Stimulated activated CD4-positive, alpha-beta T cell treated with anti-CD3 and anti-CD28 coated beads, Interleukin-2, amount 100 ng/mL, for 48 hours (primary cell): ENCODE results near the gene RHBG.

Experiments
- DNase-seq, 2 donors: peaks; one replicate each; pipeline ENCODE4 v3.0.0-alpha.2; 2020

Gene RHBG

DNA sequence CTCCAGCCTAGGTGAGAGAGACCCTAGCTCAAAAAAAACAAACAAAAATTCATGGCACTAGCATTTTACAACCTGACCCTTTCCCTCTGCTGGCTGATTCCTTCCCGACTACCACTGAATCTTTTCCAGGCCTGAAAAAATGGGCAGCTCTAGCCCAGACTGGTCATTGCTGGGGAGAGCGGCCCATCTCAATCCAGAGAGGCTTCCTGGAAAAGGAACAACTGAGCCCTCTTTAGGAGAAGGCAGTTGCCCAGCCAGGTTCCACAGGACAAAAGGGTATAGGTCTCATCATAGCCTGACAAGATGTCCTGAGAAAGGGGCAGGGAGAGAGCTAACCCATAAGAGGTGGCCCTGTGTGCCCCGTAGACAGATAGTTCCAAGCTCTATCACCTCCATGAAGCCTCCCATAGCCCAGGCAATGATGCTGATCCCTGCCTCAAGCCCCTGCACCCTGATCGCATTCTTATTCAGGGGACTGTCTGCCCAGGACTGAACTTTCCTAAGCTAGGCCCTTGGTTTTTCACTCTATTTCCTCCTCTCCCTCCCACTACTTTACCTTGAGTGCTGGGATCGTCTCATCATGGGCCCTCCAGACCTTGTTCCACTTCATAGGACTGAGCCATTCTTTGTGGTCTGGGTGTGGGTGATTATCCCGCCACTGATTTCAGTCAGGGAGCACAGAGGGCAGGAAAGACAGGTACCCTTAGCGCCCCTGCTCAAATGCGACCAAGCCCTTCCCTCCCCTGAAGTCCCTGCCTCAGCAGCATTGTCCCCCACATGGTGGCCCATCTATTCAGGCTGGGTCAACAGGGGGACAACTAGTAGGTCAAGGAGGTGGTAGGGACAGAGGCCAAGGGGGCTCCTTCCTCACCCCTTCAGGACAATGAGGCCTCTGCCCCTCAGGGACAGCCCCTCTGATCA is 18.2 kb downstream of the RHBG start:
- no peak for DNase-seq

DNA sequence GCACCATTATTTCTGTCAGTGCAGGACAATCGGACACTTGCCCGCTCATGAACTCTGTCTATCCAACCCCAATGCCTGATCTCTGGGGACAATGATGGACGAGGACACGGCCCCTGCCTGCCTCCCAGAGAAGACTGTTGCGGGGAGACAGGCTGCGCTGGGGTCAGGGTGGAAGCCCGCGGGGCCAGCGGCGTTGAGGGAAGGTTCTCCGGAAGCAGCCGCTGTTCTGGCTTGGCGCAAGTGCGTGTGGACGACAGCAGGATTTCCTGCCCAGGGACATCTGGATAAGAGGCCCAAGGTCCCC is 18.8 kb downstream of the RHBG start:
- no peak for DNase-seq

DNA sequence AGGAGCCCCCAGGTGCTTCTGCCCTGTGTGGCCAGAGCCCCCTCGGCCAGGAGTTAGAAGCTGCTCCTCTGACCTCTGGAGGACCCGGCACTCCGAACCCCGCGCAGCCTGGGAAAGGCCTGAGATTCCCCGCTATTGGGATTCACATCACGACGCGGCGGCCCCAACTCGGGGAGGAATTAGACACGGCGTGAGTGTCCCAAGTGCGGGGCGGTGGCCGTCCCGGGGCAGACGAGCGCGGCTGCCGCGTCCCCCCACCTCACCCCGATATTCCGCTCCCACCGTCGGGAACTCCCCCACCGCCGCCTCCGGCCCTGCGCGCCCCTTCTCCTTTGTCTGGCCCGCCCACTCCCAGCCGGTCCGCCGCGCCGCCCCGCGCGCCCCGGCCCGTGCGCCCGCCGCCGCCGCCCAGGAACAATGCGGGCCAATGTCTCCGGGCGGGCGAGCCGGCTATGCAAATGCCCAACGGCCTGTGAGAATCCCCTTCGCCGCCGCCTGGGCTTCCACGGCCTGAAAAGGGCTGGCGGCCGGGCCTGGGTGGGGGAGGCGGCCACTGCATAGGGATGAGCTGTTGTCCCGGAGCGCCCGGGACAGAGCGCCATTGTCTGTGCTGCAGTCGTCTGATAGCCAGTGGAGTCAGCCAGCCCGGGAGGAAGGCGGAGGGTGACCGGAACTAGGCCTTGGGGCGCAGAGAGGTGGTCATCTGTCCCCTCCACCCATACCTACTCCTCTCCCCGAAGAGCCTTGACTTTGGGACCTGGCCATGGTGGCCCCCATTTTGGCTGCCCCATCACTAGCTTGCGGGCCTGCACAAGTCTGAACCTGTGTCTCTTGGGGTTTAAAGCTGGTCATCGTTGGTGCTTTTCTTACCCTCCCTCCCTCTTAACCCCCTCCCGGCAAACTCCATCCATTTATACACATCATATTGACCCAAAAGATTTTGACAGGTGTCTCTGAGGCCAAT is 19.4 kb downstream of the RHBG start:
- no peak for DNase-seq

DNA sequence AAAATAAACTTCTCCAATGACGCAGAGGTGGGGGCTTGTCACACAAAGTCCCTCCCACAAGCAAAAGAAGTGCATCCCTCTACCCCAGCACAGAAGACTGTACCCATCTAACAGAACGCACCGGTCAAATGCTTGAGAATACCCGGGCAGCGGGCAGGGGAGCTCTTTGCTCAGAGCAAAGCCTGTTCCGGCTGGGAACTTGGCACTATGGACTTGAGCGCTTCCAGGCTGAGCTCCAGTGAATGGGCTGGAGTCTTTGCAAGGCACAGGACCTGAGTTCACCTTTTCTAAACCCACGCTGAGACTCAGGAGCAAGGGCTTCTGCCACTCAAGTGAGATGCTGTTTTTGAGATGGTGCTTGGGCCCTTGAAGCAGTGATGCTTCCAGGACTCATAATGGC is 20.3 kb downstream of the RHBG start:
- no peak for DNase-seq

- DNase-seq, result no peak
Observed at GRCh38 chr1:156390469-156391365, 21.7 kb downstream of the RHBG start.

DNA sequence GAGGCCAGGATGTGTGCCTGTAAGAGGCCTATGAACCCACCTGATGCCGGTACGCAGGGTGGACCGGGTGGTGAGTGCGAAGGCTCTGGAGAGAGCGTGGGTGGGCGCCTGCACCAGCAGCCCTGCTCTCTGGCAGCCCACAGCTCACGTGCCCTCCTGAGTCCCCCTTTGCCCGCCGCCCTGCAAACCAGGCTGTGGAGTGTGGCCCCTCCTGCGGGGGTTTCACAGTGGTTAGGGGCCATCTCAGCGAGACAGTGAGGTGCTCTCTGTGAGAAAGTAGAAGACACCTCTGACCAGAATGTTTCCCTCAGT is 22.3 kb downstream of the RHBG start:
- no peak for DNase-seq

GRCh38 chr1:156391701-156392100 is 22.7 kb downstream of the RHBG start:
- DNase-seq, result no peak

DNA sequence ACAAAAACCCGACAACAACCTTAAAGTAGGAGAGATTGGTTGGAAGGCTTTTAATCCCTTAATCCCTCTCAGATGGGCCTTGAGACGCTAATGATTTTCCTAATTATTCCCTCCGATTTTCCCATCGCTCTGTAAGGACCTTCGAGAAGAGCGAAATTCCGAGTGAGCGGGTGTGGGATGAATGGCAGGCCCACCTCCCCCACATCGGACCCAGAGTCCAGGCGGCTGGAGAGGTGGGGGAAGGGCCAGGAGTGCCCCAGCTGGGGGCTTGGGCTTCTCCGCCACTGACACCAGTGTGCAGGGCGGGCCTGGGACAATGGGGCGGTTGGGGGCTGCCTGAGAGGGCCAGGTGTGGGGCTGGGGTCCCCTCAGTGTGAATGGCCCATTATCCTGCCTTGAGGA is 23.4 kb downstream of the RHBG start:
- no peak for DNase-seq

GRCh38 chr1:156393095-156393494 is 24.1 kb downstream of the RHBG start:
- no peak for DNase-seq

GRCh38 chr1:156394082-156394481 is 25.1 kb downstream of the RHBG start:
- no peak for DNase-seq

DNA sequence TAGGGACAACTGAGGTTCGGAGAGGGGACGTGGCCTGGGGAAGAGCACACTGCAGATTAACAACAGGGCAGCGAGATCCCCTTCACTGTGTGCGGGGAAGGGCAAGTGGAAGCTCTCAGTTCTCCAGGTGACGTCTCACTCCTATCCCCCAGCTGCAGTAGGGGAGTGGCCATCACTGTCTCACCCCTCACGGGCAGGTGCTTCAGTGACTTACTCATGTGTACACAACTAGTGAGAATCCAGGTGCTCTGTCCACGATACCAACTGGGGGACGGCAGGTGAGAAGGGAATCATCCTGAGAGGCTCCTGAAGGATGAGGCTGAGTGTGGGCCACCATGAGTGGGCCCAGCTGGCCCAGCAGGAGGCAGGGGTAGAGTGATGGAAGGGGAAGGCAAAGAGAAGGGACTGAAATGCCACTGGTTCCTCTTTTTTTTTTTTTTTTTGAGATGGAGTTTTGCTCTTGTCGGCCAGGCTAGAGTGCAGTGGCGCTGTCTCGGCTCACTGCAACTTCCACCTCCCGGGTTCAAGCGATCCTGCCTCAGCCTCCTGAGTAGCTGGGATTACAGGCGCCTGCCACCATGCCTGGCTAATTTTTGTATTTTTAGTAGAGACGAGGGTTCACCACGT is 25.9 kb downstream of the RHBG start:
- no peak for DNase-seq

GRCh38 chr1:156399355-156400125 is 30.5 kb downstream of the RHBG start:
- no peak for DNase-seq

- no peak for DNase-seq
Observed at GRCh38 chr1:156400191-156400935, 31.4 kb downstream of the RHBG start.

DNA sequence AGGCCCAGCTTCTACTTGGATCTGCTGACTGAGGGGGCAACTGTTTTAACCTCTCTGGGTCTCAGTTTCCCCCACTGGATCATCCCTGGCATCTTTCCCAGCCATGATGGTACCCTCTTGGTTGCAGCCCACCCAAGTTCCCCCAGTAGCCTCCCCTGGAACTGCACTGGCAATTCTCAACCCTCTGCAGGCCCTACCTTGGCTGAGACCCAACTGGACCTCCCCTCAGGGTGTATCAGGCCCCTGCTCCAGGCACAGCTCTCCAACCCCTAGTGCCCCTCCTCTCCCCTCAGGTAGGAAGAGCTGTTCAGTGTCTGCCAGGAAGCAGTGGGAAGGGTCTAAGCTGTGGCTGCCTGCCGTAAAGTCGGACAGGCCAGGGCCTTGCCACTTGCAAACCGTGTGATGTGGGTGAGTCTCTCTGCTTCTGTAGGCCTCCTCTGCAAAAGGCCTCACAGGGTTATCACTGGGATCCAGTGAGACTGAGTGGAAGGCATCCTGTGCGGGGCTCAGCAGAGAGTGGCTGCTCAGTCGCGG is 32.1 kb downstream of the RHBG start:
- no peak for DNase-seq

DNA sequence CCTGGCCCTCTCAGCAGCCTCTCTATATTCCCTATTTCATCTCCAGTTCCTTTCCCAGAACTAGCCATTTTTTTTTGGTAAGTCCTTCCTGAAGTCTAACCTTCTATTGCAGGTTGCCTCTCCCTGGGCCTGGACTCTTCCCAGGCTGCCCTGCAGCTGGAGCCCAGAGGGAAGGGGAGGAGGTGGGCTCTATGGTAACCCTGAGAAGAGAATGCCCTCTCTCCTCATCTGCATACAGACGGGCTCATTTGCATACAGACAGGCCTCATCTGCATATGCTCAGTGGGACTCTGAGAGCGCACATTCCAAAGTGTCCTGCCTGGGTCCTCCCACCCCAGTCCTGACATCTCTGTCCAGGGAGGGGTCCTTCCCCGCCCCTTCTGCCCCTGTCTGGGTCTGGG is 32.7 kb downstream of the RHBG start:
- DNase-seq, result no peak

- no peak for DNase-seq
Observed at GRCh38 chr1:156402331-156403020, 33.5 kb downstream of the RHBG start.

DNA sequence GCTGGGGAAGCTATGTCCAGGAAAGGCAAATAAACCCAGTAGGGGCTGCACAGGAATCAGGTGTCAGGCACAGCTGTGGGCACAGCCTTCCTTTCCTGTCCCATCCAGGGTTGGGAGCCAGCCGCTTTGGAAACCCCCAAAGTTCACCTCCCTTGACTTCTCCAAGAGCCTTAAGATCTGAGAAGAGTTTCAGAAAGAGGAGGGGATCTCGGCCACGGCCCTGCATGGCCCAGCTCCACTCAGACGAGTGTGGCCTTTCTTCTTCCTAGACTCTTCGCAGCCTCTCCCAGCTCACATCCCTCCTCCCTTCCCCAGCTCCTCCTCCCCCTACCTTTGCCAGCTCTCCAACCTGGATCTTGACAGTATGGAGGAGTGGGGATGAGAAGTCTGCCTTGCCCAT is 36.7 kb downstream of the RHBG start:
- no peak for DNase-seq

DNA sequence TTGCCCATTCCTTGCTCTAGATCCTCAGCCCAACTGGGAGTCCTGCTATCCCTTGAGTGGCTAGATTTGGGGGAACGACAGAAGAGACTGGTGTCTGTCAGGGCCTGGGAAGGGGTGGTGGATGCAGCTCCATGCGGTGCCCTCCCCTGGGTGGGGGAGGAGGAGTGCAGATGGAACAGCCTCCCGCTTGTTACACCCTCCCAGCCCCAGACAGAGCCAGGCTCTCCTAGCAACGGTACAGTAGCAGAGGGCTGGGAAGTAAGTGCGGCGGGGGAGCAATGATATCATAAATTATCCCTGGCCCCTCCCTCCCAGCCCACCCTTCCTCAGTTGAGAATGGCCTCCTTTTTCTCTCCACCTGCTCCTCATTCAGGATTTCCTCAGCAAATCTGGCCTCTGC is 37.2 kb downstream of the RHBG start:
- no peak for DNase-seq

DNA sequence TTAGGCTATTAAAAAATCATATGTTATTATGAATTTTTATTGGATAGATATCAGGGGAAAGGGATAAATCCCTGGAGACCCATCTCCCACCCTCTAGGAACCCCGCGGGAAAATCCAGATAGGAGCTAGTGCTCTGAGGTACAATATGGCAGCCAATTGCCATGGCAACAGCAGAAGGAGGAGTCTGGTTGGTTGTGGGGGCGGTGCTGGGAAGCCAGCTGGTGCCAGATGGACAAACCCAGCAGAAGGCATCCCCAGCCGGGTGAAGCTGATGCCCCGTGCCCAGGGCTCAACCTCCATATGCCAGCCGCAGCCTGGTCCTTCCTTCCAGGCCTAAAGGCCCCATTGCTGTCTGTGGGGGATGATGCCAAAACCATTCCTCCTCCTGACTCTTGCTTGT is 38.3 kb downstream of the RHBG start:
- DNase-seq, result no peak

DNA sequence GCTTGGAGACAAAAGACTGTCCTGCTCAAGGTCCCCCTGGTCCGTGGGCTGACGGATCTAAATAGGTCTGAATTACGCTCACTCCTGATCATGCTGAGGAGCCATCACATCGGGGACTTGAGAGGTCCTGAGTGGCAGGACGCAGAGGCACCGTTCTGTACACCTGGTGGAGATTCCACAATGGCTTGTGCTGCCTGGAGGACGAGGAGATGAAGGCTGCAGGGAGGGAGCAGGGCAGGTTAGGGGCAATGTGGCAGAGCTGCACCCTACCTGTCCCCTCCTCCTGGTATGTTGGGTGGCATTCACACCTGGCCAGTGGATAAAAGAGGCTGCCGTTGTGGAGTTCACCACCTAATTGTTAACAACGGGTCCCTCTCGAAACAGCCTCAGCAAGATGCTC is 38.7 kb downstream of the RHBG start:
- DNase-seq, result no peak
